ENCODE data around the gene FBXO31.

DNA sequence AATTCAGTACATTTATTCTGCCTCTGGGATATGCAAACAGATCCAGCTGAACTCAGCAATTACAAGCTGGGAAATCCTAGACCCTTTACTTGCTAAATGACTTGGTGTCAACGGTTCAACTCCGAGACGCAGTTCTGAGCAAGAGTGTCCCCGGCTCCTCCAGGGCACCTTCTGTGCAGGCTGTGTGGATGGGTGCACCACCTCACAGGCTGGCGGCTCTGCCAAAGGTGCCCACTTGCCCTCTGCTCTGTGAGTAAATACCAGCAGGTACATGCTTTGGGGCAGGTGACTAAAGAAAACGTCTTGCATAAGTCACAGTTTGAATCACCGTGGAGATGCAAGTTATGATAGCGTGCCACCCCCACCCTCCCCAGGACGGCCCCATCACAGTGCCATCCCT, 31.9 kb upstream of the FBXO31 start:
- TF ChIP-seq, protein P1, sequence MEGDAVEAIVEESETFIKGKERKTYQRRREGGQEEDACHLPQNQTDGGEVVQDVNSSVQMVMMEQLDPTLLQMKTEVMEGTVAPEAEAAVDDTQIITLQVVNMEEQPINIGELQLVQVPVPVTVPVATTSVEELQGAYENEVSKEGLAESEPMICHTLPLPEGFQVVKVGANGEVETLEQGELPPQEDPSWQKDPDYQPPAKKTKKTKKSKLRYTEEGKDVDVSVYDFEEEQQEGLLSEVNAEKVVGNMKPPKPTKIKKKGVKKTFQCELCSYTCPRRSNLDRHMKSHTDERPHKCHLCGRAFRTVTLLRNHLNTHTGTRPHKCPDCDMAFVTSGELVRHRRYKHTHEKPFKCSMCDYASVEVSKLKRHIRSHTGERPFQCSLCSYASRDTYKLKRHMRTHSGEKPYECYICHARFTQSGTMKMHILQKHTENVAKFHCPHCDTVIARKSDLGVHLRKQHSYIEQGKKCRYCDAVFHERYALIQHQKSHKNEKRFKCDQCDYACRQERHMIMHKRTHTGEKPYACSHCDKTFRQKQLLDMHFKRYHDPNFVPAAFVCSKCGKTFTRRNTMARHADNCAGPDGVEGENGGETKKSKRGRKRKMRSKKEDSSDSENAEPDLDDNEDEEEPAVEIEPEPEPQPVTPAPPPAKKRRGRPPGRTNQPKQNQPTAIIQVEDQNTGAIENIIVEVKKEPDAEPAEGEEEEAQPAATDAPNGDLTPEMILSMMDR (IDR thresholded peaks at IDR 0.05; ENCODE audit: low read length) = no peak
- no peak for TF ChIP-seq EZH2 (optimal IDR thresholded peaks at IDR 0.05; ENCODE audit: low read depth, low read length)

Measured in MM.1S (cell line).